Measurements from ENCODE around the gene DAW1. TPM values are rescaled to one million over a fixed set of nuclear protein-coding genes. Genes with fewer than 3 reads are reported as not detected.
A peak's percentile ranks its signal among the peaks of the same experiment; 100 is the strongest.

DAW1 gene
- total and polyA plus RNA-seq, 4 donors, result 3.3 to 18.7 (median 9.9) TPM

DNA sequence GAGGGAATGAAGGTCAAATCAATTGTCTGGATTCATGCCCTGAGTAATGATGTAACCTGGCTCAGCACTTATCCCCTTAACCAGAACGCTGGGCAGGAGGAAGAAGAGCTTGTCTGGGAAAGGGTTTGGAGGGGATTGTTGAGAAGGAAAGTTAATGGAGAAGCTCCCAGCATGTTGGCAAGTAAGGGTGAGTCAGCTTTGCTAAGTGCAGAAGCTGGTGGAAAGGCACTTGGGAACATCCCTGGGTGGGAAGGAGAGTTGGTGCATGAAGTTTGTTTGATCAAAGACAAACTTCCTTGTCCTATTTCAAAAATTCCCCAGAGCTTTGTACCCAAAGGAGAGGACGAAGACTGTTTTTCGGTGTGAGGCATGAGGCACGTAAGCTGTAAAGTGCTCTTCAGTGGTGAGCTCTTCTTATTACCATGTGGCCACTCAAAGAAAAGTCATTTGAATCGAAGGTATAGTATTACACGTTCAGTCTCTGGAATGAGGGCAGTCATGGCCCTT is 17.6 kb upstream of the DAW1 start:
- Histone ChIP-seq H3K9me3 (ENCODE audit: control insufficient read depth in 4 of 4, insufficient read depth in 3 of 4, low read length in 3 of 4) (no peaks in the 10 kb centered on the region), H3K9ac (ENCODE audit: insufficient read depth in 1 of 2, low read length in 2 of 2) (no peak overlapping the region), H3K27ac (ENCODE audit: low read depth in 1 of 2, low read length in 1 of 2) (peak overlapping the region in 1 of 2 donors; percentile 15), H3K27me3 (ENCODE audit: control insufficient read depth in 3 of 3, insufficient read depth in 3 of 3, low read length in 2 of 3) (no peaks in the 10 kb centered on the region), H3K4me3 (no peak overlapping the region), H3K4me1 (ENCODE audit: control insufficient read depth in 5 of 5, insufficient read depth in 5 of 5, low read length in 5 of 5) (no peaks in the 10 kb centered on the region), H3K36me3 (ENCODE audit: control insufficient read depth in 4 of 4, insufficient read depth in 4 of 4, low read length in 4 of 4) (no peaks in the 10 kb centered on the region)
- no peak for TF ChIP-seq CTCF (IDR thresholded peaks at IDR 0.05; ENCODE audit: control extremely low read depth, extremely low read depth)
- peak; percentile 75 for ATAC-seq (ENCODE audit: insufficient read depth, low FRiP score)
- DNase-seq, result no peak
- 64 to 81% methylated on average over 6 of the region's 6 CpGs for WGBS, 2 donors

GRCh38 chr2:227855440-227855839 is 16.0 kb upstream of the DAW1 start:
- Histone ChIP-seq H3K36me3 (ENCODE audit: control insufficient read depth in 4 of 4, insufficient read depth in 4 of 4, low read length in 4 of 4) (no peaks in the 10 kb centered on the region), H3K9me3 (ENCODE audit: control insufficient read depth in 4 of 4, insufficient read depth in 3 of 4, low read length in 3 of 4) (no peaks in the 10 kb centered on the region), H3K27me3 (ENCODE audit: control insufficient read depth in 3 of 3, insufficient read depth in 3 of 3, low read length in 2 of 3) (no peaks in the 10 kb centered on the region), H3K27ac (ENCODE audit: low read depth in 1 of 2, low read length in 1 of 2) (no peak overlapping the region), H3K4me3 (no peak overlapping the region), H3K4me1 (ENCODE audit: control insufficient read depth in 5 of 5, insufficient read depth in 5 of 5, low read length in 5 of 5) (no peaks in the 10 kb centered on the region), H3K9ac (ENCODE audit: insufficient read depth in 1 of 2, low read length in 2 of 2) (no peak overlapping the region)
- 61 to 76% methylated on average over 3 of the region's 3 CpGs for WGBS, 2 donors
- no peak for DNase-seq
- no peak for TF ChIP-seq CTCF (IDR thresholded peaks at IDR 0.05; ENCODE audit: control extremely low read depth, extremely low read depth)
- no peak for ATAC-seq (ENCODE audit: insufficient read depth, low FRiP score)

- Histone ChIP-seq H3K4me1 (ENCODE audit: control insufficient read depth in 5 of 5, insufficient read depth in 5 of 5, low read length in 5 of 5) (no peaks in the 10 kb centered on the region), H3K4me3 (no peak overlapping the region), H3K27me3 (ENCODE audit: control insufficient read depth in 3 of 3, insufficient read depth in 3 of 3, low read length in 2 of 3) (no peaks in the 10 kb centered on the region), H3K9me3 (ENCODE audit: control insufficient read depth in 4 of 4, insufficient read depth in 3 of 4, low read length in 3 of 4) (no peaks in the 10 kb centered on the region), H3K27ac (ENCODE audit: low read depth in 1 of 2, low read length in 1 of 2) (no peak overlapping the region), H3K36me3 (ENCODE audit: control insufficient read depth in 4 of 4, insufficient read depth in 4 of 4, low read length in 4 of 4) (no peaks in the 10 kb centered on the region), H3K9ac (ENCODE audit: insufficient read depth in 1 of 2, low read length in 2 of 2) (no peak overlapping the region)
- 90 to 98% methylated on average over 2 of the region's 2 CpGs for WGBS, 2 donors
- no peak for DNase-seq
- no peak for ATAC-seq (ENCODE audit: insufficient read depth, low FRiP score)
- no peak for TF ChIP-seq CTCF (IDR thresholded peaks at IDR 0.05; ENCODE audit: control extremely low read depth, extremely low read depth)
Measured at GRCh38 chr2:227856697-227857096, 14.7 kb upstream of the DAW1 start.

- H3K36me3 ChIP-seq (ENCODE audit: control insufficient read depth in 4 of 4, insufficient read depth in 4 of 4, low read length in 4 of 4), result no peaks in the 10 kb centered on the region
- H3K4me3 ChIP-seq, result no peak overlapping the region
- 79 to 87% methylated on average over 6 of the region's 6 CpGs for WGBS, 2 donors
- H3K9ac ChIP-seq (ENCODE audit: insufficient read depth in 1 of 2, low read length in 2 of 2), result no peak overlapping the region
- peaks cover 0 to 4% (median 0%) of the 10 kb centered on the region in 5 donors for H3K4me1 ChIP-seq (ENCODE audit: control insufficient read depth in 5 of 5, insufficient read depth in 5 of 5, low read length in 5 of 5)
- ATAC-seq (ENCODE audit: insufficient read depth, low FRiP score), result no peak
- DNase-seq, result no peak
- H3K27ac ChIP-seq (ENCODE audit: low read depth in 1 of 2, low read length in 1 of 2), result no peak overlapping the region
- TF ChIP-seq CTCF (IDR thresholded peaks at IDR 0.05; ENCODE audit: control extremely low read depth, extremely low read depth), result no peak
- H3K27me3 ChIP-seq (ENCODE audit: control insufficient read depth in 3 of 3, insufficient read depth in 3 of 3, low read length in 2 of 3), result no peaks in the 10 kb centered on the region
- no peaks in the 10 kb centered on the region for H3K9me3 ChIP-seq (ENCODE audit: control insufficient read depth in 4 of 4, insufficient read depth in 3 of 4, low read length in 3 of 4)
Measured at GRCh38 chr2:227860221-227860641, 11.2 kb upstream of the DAW1 start.
